Astrocyte (in vitro differentiated cells and primary cell): Measurements from ENCODE around the gene BANP. TPM values are rescaled to one million over a fixed set of nuclear protein-coding genes. Genes with fewer than 3 reads are reported as not detected.

Experiments
- DNase-seq: peaks from one replicate; pipeline ENCODE4 v3.0.0-alpha.2; 2010; ENCODE audit warnings: low read depth
- FAIRE-seq: peaks from 2 replicates; lab custom pipeline; 2011; peaks lifted over from hg19 to GRCh38; lab: Jason Lieb, UNC
- H2AFZ ChIP-seq: 2 replicates; pipeline ENCODE4 v1.6.0; 2012; ENCODE audit warnings: low read depth, low read length, inconsistent platforms
- H3K27ac ChIP-seq: 2 replicates; pipeline ENCODE4 v1.5.1; 2011; ENCODE audit warnings: low read depth, low read length, inconsistent platforms
- H3K27me3 ChIP-seq: 2 replicates; pipeline ENCODE4 v1.6.0; 2011; ENCODE audit warnings: low read length, inconsistent platforms; ENCODE audit not compliant: insufficient read depth
- H3K36me3 ChIP-seq: 2 replicates; pipeline ENCODE4 v1.5.1; 2011; ENCODE audit warnings: low read length, inconsistent platforms; ENCODE audit not compliant: insufficient read depth
- H3K4me1 ChIP-seq: 2 replicates; pipeline ENCODE4 v1.5.1; 2011; ENCODE audit warnings: low read length, inconsistent platforms; ENCODE audit not compliant: insufficient read depth
- H3K4me2 ChIP-seq: 2 replicates; pipeline ENCODE4 v1.6.0; 2012; ENCODE audit warnings: low read length, inconsistent platforms
- H3K4me3 ChIP-seq: 2 replicates; pipeline ENCODE4 v1.5.1; 2011; ENCODE audit warnings: low read depth, mild to moderate bottlenecking, low read length, inconsistent platforms; ENCODE audit not compliant: insufficient read depth
- H3K79me2 ChIP-seq: 2 replicates; pipeline ENCODE4 v1.6.0; 2012; ENCODE audit warnings: mild to moderate bottlenecking, low read length, inconsistent platforms; ENCODE audit not compliant: insufficient read depth
- H3K9ac ChIP-seq: 2 replicates; pipeline ENCODE4 v1.6.0; 2012; ENCODE audit warnings: mild to moderate bottlenecking, low read length, inconsistent platforms
- H3K9me3 ChIP-seq: 2 replicates; pipeline ENCODE4 v1.5.1; 2012; ENCODE audit warnings: low read depth, mild to moderate bottlenecking, low read length, inconsistent platforms; ENCODE audit not compliant: insufficient read depth
- H4K20me1 ChIP-seq: 2 replicates; pipeline ENCODE4 v1.6.0; 2012; ENCODE audit warnings: low read length, inconsistent platforms; ENCODE audit not compliant: insufficient read depth
- H3K27ac Mint-ChIP-seq: one replicate; pipeline ENCODE4 v1.8.0; 2021; ENCODE audit warnings: mild to moderate bottlenecking, mixed read lengths; ENCODE audit not compliant: unreplicated experiment
- H3K27me3 Mint-ChIP-seq: one replicate; pipeline ENCODE4 v1.8.0; 2021; ENCODE audit warnings: low read depth, mixed read lengths; ENCODE audit not compliant: unreplicated experiment
- H3K36me3 Mint-ChIP-seq: one replicate; pipeline ENCODE4 v1.8.0; 2021; ENCODE audit warnings: low read depth, mixed read lengths; ENCODE audit not compliant: unreplicated experiment
- H3K4me1 Mint-ChIP-seq: one replicate; pipeline ENCODE4 v1.8.0; 2021; ENCODE audit warnings: low read depth, mixed read lengths; ENCODE audit not compliant: unreplicated experiment
- H3K4me3 Mint-ChIP-seq: one replicate; pipeline ENCODE4 v1.8.0; 2021; ENCODE audit warnings: mild to moderate bottlenecking, moderate library complexity, mixed read lengths; ENCODE audit not compliant: unreplicated experiment
- H3K9me3 Mint-ChIP-seq: one replicate; pipeline ENCODE4 v1.8.0; 2021; ENCODE audit warnings: mild to moderate bottlenecking, mixed read lengths; ENCODE audit not compliant: unreplicated experiment
- EZH2 ChIP-seq: IDR thresholded peaks from 2 replicates; pipeline ENCODE4 v1.6.1; 2012; ENCODE audit warnings: mild to moderate bottlenecking, low read length, inconsistent platforms; ENCODE audit not compliant: insufficient read depth
- total RNA-seq: library from RNA; stranded (reverse); gene quantifications from 2 replicates; pipeline ENCODE4 v1.2.1, GENCODE V29; 2021
- TF ChIP-seq, protein P1 (sequence below): IDR thresholded peaks from 2 replicates; pipeline ENCODE4 v1.5.1; 2011; ENCODE audit warnings: low read depth, mild to moderate bottlenecking, inconsistent platforms, low read length, moderate library complexity; ENCODE audit not compliant: insufficient read depth

BANP gene
- total RNA-seq, 1 donor from 2014 or later, result 28.9 TPM

- H2AFZ ChIP-seq, result no peak overlapping the region
- H4K20me1 ChIP-seq, result no peaks in the 10 kb centered on the region
- no peaks in the 10 kb centered on the region for H3K36me3 ChIP-seq
- no peaks in the 10 kb centered on the region for H3K4me1 ChIP-seq
- H3K27ac ChIP-seq, result no peak overlapping the region
- Mint-ChIP-seq H3K4me1 (peaks cover 8% of the 10 kb centered on the region), H3K4me3 (no peak overlapping the region), H3K27me3 (no peaks in the 10 kb centered on the region), H3K36me3 (peaks cover 10% of the 10 kb centered on the region), H3K9me3 (no peaks in the 10 kb centered on the region), H3K27ac (no peak overlapping the region)
- no peak overlapping the region for H3K4me2 ChIP-seq
- no peaks in the 10 kb centered on the region for H3K27me3 ChIP-seq
- H3K79me2 ChIP-seq, result no peaks in the 10 kb centered on the region
- TF ChIP-seq, protein P1, sequence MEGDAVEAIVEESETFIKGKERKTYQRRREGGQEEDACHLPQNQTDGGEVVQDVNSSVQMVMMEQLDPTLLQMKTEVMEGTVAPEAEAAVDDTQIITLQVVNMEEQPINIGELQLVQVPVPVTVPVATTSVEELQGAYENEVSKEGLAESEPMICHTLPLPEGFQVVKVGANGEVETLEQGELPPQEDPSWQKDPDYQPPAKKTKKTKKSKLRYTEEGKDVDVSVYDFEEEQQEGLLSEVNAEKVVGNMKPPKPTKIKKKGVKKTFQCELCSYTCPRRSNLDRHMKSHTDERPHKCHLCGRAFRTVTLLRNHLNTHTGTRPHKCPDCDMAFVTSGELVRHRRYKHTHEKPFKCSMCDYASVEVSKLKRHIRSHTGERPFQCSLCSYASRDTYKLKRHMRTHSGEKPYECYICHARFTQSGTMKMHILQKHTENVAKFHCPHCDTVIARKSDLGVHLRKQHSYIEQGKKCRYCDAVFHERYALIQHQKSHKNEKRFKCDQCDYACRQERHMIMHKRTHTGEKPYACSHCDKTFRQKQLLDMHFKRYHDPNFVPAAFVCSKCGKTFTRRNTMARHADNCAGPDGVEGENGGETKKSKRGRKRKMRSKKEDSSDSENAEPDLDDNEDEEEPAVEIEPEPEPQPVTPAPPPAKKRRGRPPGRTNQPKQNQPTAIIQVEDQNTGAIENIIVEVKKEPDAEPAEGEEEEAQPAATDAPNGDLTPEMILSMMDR, result no peak
- no peak for TF ChIP-seq EZH2
- no peak overlapping the region for H3K4me3 ChIP-seq
- DNase-seq, result no peak
- H3K9me3 ChIP-seq, result no peaks in the 10 kb centered on the region
- H3K9ac ChIP-seq, result no peak overlapping the region
- FAIRE-seq, result no peak
These were observed 104.1 kb downstream of the BANP start for GRCh38 chr16:88055356-88055755.

- no peak overlapping the region for H3K27ac Mint-ChIP-seq
These were observed 105.0 kb downstream of the BANP start for GRCh38 chr16:88056212-88056611.

GRCh38 chr16:88057656-88058055 is 106.4 kb downstream of the BANP start:
- peaks cover 14% of the 10 kb centered on the region for H3K36me3 Mint-ChIP-seq
- no peak for DNase-seq
- no peak overlapping the region for H3K4me3 Mint-ChIP-seq
- H3K27ac Mint-ChIP-seq, result no peak overlapping the region
- H3K27me3 ChIP-seq, result no peaks in the 10 kb centered on the region
- H3K4me1 ChIP-seq, result peaks cover 9% of the 10 kb centered on the region
- H3K4me1 Mint-ChIP-seq, result peaks cover 16% of the 10 kb centered on the region
- no peak overlapping the region for H3K4me2 ChIP-seq
- no peak for FAIRE-seq
- no peak for TF ChIP-seq EZH2
- TF ChIP-seq, protein P1, result no peak
- no peaks in the 10 kb centered on the region for H3K27me3 Mint-ChIP-seq
- H3K27ac ChIP-seq, result no peak overlapping the region
- H2AFZ ChIP-seq, result no peak overlapping the region
- H4K20me1 ChIP-seq, result no peaks in the 10 kb centered on the region
- no peak overlapping the region for H3K4me3 ChIP-seq
- H3K36me3 ChIP-seq, result no peaks in the 10 kb centered on the region
- H3K9ac ChIP-seq, result no peak overlapping the region
- H3K9me3 Mint-ChIP-seq, result no peaks in the 10 kb centered on the region
- H3K79me2 ChIP-seq, result no peaks in the 10 kb centered on the region
- H3K9me3 ChIP-seq, result no peaks in the 10 kb centered on the region

More at GRCh38 chr16:88056212-88056611, 105.0 kb downstream of the BANP start:
- H3K9me3 Mint-ChIP-seq, result no peaks in the 10 kb centered on the region
- Histone ChIP-seq H3K4me2 (no peak overlapping the region), H3K79me2 (no peaks in the 10 kb centered on the region), H3K4me1 (no peaks in the 10 kb centered on the region), H3K4me3 (no peak overlapping the region), H3K9ac (no peak overlapping the region), H3K27me3 (no peaks in the 10 kb centered on the region), H3K36me3 (no peaks in the 10 kb centered on the region), H2AFZ (no peak overlapping the region), H4K20me1 (no peaks in the 10 kb centered on the region), H3K9me3 (no peaks in the 10 kb centered on the region), H3K27ac (no peak overlapping the region)
- FAIRE-seq (no peak), DNase-seq (no peak)
- H3K36me3 Mint-ChIP-seq, result peaks cover 10% of the 10 kb centered on the region
- TF ChIP-seq EZH2, result no peak
- TF ChIP-seq, protein P1, result no peak
- H3K4me3 Mint-ChIP-seq, result no peak overlapping the region
- peaks cover 8% of the 10 kb centered on the region for H3K4me1 Mint-ChIP-seq
- no peaks in the 10 kb centered on the region for H3K27me3 Mint-ChIP-seq
